Measurements from ENCODE around the gene GRAMD2A.

Gene GRAMD2A

DNA sequence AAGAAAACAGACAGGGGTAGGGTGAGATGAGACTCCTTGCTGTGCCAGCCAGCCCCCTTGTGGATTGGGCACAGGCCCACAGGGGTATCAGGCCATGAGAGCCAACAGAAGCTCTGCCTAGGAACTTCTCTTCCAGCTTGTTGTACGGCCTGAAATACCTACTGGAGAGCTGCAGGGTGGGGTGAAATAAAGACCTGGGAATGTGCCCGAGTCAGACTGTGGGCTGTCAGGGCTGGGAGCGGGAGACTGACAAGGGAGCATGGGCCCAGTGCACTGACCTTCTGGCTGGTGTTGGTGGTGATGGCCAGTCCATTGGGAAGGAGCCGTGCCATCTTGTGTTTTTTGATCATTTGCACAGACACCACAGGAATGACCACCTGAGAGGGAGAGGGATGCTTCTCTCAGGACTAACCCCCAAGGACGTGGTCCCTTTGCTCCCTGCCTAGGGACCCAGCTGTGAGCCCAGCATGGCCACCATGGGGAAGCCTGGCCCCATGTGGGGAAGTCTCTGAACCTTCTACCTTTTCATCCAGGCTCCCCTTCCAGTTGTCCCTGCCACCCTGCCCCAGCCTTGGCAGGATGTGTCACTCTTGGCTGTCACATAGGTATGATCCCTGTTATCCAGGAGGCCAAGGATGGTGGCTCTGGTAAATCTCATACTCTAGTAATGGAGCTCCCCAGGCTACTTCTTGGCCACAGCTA is 30.7 kb downstream of the GRAMD2A start:
- DNase-seq: no peak

DNA sequence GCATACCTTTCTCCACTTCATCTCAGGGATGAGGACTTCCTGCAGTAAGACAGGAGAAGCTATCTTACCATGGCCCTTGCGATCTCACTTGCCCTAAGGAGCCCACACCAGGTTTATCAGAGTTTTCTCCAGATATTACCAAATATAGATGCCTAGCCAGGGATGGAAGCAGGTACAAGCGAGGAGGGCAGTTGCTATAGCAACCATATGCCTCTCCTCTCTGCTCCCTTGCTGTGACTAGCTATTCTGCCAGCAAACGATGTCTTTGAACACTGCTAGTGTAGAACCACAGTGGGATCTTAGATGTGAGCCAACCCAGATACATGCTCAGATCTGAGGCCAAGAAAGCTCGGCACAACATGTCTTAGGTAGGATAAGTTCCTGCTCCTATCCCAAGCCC is 33.9 kb downstream of the GRAMD2A start:
- no peak for DNase-seq

DNA sequence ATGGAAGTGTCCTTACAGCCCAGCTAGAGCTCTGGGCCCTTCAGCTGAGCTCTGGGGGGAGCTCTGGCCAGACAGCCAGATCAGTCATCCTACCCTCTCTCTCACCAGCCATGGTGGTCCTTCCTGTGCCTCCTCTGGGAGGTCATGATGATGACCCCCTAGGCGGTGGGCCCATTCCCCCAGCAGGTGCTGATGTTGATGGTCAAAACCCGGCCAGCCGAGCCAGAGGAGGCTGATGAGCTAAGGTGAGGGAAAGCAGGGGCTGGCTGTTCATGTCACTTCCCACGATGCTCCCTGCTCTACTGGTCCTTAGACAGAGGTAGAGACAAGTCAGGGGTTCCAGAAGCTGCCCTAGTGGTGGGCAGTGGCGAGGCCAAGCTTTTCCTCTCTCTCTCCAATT is 35.0 kb downstream of the GRAMD2A start:
- DNase-seq: no peak

DNA sequence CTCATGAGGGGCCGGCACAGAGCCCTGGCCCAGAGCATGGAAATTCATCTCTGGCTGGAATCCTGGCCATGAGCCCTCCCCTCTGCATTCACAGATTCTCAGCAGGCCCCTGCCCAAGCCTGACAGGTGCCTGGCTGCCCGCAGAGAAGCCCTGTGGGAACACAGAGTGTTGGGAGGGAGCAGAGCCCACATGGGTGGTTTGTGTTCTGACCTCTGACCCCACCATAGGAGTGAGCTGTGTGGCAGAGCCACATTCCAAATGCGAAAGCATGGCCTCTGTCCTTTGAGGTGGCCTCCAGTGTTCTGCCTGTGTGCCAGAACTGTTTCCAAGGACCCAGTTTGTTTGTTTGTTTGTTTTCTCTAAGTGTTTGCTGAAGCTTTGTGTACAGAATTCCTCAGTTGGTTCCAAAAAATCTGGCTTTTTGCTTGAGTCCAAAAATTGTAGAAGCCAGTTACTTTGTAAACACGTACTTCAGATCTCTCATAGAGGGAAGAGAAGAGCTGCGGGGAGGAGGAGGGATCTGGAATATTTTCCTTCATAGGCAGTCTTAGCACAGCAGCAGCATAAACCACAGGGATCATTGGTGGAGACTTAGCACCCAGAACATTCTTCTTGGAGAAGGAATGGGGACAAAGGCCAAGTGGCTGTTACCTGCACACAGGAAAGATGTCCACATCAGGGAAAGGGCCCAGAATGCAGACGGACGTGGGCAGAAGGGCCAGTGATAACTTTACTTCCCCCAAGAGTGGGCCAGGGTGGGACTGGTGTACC is 36.0 kb downstream of the GRAMD2A start:
- no peak for DNase-seq

DNA sequence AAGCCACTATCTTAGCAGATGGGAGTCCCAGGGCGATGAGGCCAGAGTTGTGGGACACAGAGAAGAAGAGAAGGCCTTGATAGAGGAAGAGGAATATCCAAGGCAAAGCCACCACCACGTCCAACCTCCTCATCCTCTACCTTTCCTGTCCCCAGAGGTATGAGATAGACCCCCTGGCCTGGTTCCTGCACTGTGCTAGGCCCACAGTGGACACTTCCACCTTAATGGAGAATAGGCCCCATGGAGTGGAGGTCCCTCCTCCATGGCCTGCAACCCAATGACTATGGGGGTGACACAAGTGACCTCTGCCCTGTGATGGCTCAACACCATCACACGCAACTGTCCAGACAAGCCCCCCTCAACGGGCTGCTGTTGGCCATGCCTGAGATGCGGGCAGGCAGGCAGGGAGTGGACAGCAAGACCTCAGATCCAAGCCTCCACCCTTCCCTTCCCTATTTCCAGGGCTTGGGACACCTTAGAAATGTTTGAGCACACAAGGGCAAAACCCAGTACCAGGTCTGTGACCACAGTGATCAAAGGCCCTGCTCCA is 36.8 kb downstream of the GRAMD2A start:
- no peak for DNase-seq

DNA sequence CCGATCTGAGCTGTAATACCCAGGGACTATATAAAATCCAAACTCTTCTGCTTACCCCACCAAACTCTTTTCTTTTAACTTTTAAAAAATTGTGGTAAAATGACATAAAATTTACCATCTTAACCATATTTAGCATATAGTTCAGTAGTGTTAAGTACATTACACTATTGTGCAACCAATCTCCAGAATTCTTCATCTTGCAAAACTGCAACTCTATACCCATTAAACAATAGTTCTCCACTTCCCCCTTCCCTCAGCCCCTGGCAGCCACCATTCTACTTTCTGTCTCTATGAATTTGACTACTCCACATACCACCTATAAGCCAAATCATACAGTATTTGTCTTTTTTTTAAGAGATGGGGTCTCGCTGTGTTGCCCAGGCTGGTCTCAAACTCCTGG is 40.7 kb downstream of the GRAMD2A start:
- DNase-seq: no peak

DNA sequence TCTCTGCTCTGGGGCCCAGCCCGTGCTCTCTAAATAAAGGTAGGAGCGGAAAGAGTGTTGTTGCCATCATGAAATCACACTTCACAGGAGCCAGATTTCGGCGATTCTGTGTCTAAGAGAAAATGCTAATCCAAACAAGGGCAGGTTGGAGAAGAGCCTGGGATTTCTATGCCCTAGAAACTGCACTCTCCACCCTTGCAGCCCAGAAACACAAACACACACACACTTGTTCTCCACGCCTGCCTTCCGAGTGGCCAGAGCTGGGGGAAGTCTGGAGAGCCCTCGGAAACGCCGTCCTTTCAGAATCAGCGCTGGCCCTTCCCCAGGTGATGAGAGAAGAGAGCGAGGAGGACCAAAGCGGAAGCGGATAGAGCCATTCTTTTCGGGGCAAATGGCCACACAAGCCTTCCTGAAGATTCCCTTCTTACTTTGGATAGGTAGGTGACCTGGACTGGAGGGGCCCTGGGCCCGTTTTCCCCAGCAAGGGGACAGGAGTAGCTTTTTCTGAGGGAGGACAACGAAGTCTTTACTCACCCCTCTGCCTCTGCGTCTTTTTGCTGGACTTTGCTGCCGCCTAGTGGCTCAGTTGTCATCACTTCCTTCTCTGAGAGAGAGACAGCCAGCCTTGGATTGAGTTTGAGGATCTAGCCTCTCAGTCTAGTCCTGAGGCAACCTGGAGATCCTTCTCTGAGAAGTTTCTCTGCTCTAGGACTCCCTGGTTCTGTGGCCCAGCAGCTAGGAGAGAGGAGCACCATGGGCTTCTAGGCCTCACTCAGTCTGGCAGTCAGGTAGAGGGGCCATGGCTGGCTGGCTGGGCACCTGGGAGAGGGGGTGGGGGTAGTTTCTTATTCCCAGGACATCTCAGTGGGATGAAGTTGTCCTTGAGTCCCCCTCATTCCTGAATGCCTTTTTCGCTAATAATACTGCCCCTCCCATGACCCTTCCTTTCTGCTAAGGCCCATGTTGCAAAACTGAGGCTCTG is 41.7 kb downstream of the GRAMD2A start:
- peak; percentile 29 for DNase-seq

DNA sequence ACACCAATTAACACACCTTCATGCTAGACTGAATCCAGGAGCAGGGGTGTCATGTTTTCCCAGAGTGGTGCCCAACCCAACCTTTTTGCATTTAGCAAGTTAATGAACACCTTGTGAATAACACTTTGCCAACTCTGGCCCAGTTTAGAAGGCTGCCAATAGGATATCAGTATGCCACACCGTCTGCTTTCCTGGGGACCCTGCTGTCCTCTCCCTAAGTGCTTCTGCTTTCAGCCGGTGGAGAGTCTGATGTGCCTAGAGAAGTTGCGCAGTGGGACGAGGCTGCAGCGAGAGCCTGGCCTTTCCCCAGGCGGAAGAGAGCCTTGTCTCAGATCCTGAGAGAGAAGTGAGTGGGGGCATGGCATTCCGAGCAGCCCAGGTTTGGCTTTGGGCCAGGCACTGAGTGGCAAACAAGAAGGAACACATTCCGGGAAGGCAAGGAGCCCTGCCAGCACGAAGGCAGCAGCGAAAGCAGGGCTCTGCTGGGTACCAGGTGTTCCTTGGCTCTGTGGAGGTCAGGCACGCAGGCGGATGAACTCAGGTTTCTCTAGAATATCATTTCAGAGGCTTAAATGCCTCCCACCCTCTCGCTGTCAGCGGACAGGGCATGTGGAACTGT is 42.5 kb downstream of the GRAMD2A start:
- DNase-seq: no peak

DNA sequence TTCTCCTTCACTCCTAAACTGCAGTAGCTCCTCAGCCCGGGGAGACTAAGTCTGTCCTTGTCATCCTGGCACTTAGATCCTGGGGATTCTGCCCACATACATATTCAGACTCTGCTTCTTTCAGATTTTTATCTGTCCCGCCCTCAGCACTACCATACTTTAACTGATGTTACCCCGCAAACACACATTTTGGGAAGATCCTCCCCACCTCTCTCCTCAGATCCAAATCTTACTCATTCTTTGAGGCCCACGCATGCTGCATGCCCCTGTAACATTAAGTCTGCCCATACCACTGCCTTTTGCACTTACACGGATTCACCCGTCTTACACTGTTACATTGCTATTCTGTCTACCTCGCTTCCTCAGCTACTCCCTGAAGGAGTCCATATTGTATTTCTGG is 43.3 kb downstream of the GRAMD2A start:
- DNase-seq: no peak

DNA sequence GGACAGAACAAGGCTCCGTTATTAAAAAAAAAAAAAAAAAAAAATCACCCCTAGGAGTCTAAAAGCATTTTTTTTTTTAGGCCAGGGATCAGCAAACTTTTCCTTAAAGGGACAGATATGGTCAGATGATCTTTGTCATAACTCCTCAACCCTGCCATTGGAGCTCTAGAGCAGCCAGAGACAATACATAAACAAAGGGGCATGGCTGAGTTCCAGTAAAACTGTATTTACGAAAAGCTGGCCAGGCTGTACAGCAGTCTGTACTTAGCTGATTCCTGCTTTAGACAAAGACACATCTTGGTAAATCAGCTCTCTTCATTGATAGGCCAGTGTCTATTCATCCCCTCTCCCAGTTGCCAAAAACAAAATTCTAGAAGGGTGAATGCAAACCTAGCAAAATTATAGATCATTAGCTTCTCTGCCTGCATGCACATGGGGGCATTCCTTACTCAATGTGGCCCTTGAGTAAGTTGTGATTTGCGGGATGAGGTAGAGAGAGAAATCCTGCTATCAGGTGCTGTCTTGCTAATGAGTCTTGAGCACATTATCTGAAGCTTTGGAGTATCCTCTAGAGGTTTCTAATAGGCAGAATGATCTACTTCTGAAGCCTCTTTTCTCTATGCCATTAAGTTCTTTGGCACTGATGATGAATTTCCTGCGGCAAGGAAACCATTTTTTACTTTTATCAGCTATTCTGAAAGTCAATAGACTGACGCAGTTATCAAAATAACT is 44.2 kb downstream of the GRAMD2A start:
- DNase-seq: no peak

DNA sequence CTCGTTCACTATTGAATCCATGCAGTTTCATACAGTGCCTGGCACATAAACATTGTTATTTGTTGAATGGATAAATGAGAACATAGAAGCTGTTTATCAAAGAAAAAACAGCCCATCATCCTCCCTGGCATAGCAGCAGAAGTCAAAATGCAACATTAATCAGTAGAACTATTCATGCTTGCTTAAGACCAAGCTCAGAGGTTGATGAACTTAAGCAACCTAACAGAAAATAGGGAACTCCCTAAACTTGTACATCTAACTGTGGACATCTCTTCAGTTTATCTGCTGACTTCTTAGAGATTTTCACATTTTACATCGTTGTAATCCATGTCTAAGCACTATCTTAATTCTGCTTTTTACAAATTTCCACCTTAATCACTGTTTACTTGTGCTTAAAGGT is 50.2 kb downstream of the GRAMD2A start:
- no peak for DNase-seq

DNA sequence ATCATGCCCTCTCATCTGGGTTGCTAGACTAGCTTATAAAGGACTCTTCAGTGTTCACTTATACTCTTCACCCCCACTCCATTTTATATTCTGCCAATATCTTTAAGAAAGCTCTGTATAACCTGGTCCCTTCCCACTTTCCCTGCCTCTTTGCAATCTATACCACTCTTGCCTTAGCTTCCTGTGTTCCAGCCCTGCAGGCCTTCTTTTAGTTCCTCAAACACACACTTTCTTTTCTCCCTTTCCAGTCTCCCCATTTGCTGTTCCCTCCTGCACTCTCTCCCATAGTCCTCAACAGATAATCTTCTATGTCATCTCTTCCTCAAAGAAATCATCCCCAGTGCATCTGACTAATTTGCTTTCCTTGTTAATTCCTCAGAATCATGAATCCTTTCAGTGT is 50.7 kb downstream of the GRAMD2A start:
- DNase-seq: no peak

DNA sequence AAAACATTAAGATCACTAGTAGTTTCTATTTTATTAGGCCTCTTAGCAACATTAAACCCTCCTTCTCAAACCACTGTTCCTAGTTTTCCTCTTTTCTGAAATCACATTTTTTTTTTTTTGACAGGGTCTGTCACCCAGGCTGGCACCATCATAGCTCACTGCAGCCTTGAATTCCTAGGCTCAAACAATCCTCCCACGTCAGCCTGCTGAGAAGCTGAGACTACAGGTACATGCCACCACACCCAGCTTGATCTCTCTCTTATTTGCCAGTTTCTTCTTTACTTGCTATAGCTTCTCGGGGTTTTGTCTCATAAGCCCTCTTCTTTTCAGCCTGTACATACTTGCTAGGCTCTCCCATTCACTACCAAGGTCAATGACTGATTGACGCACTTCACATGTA is 51.4 kb downstream of the GRAMD2A start:
- DNase-seq: no peak

DNA sequence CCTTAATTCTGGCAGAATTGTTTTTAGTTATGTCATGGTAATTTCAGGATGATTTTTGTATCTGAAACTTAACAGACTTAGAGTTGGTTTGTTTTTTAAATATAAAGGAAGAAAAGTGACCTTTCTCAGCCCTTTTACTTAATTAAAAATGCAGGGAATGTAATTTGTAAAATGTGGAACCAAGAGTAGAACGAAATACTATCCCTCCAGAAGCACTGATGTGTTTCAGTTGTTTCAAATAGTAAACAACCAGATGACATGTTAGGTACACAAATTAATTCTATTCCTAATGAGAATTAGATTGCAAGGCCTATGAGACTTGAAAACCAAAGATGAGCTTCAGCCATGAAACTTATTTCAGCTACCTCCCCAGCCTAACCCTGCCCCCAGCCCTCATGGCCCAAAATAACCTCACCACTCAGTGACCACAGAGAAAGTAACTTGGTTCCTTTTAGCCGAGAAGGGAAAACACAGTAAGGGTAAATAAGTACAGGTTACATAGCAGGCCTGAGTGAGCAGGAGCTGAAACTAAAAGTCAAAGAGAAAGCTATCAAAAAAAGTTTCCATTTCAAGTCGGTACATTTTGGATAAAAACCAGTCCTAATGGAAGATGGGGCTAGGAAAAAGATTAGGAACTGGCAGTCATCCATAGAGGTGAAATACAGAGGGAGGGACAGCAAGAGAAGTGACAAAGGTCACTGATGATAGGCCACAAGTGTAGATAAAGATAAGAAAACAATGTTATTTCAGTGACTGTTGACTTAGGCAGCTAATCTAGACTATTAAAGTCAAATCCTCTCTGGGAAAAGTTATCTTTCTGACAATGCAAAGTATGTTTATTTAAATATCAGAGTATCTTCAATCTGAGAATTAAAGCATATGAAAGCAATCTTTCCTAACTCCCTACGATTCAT is 56.2 kb downstream of the GRAMD2A start:
- DNase-seq: no peak

DNA sequence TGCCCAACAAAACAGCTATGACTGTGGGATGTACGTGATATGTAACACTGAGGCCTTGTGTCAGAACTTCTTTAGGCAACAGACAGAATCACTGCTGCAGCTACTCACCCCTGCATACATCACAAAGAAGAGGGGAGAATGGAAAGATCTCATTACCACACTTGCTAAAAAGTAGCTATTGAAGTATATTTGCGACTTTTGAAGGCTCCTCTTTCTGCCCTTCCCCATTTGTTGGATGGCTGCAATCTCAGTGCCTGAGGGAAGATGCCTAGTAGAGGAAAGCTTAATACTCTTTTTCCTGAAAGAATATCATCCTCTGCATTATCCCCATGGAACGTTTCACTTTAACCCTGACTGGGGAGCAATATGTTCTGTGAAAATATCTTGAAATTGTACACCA is 57.5 kb downstream of the GRAMD2A start:
- no peak for DNase-seq

DNA sequence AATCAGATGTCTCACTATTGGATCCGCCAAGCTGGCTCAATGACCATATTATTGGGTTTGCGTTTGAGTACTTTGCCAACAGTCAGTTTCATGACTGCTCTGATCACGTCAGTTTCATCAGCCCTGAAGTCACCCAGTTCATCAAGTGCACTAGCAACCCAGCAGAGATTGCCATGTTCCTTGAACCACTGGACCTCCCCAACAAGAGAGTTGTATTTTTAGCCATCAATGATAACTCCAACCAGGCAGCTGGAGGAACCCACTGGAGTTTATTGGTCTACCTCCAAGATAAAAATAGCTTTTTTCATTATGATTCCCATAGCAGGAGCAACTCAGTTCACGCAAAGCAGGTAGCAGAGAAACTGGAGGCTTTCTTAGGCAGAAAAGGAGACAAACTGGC is 57.9 kb downstream of the GRAMD2A start:
- DNase-seq: no peak

DNA sequence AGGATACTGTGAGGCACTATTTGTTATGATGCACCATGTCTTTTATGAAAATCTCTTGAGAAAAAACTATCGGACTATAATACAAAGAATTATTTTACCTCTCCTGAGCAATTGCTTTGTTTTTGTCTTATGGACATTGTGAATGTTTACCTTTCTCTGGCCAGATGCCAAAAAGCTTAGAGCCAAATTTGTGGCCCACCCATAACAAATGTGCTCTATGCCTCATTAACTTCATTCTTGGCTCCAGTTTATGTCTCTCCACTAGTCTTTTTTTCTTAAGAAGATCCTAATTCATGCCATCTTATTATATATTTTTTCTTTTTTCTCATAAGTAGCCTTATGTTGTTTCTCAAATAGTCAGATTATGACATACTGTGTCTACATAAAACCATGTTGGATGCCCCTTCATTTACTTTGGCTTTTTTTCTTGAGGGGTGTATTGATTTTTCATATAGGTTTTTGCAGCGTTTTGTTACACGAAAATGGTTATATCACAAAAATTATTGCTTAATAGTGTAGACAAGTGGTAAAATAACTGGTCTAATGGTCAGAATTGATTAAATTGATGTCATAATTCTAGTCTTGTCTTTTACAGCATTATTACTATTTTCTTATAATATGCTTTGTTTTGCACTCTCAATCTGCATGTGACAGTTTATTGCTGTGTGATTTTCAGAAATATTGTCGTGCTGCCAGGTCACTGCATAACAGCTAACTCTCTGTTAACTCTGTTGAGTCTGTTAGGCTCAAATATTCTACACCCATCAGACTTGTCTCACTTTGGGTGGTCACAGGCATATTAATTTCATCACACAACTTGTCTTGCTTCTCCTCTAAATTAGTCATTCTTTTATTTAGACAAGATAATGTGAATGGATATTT is 61.2 kb downstream of the GRAMD2A start:
- no peak for DNase-seq

DNA sequence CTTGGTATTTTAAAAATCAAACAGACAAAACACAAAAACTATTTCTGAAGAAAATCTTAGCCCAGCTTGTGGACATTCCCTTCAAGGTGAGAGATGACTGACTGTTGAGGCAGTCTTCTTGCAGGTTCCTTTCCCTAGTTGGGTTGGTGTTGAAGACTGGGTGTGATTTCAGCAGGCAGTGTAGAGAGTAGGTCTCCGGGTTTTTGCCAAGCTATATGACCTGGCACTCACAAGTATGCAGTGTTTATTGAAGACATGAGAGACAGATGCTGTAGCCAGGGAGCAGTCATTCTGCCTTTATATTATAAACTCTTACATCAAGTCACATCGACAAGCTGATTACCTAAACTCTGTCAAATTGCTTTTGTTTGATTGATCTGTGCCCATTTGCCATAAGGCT is 61.9 kb downstream of the GRAMD2A start:
- no peak for DNase-seq

DNA sequence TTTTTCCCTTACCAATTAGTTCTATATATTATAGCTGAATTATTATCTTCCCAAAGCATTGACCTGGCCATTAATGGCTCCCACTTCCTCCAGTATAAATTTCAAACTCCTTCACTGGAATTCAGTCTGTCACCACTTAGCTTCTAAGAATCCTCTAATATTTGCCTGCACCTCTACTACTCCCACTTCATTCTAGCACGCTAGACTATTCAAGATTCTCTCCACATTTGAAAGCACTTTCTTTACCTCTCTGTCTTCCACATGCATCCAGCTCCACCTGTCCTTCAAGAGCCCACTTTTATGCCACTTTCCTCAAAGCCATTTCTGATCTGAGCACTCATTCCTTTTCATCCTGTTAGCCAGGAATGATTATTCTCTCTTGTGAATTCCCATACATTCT is 64.4 kb downstream of the GRAMD2A start:
- DNase-seq: no peak

DNA sequence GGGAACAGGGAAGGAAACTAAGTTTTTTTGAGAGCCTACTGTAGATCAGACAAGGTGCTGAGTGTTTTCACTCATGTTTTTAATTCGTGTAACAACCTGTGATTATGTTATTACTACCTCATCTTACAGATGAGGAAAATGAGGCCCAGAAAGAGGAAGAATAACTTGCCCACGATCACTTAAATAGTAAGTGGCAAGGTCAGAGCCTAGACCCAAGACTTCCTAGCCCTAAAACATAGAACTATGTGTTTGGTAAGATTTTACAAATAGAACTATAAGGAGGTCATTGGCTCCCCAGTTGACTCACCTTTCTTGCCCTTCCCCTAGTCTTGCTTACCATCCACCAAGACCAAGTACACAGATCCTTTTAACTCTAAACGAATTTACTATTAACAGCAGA is 65.7 kb downstream of the GRAMD2A start:
- DNase-seq: no peak

All from NCI-H1436 treated with DMSO at 0.1 percent for 48 hours (cell line).